NCI-H187 (cell line): ENCODE measurements around the gene IFI27L1.
"Not testable (repeated sequence)": the region's sequence is repeated elsewhere in the genome, so short reads cannot be mapped to it uniquely, and the experiment has no call there.

Experiments
- DNase-seq, 2 experiments: peaks; one replicate each; lab custom pipeline; 2025; lab: John Stamatoyannopoulos, UW

Gene IFI27L1

DNA sequence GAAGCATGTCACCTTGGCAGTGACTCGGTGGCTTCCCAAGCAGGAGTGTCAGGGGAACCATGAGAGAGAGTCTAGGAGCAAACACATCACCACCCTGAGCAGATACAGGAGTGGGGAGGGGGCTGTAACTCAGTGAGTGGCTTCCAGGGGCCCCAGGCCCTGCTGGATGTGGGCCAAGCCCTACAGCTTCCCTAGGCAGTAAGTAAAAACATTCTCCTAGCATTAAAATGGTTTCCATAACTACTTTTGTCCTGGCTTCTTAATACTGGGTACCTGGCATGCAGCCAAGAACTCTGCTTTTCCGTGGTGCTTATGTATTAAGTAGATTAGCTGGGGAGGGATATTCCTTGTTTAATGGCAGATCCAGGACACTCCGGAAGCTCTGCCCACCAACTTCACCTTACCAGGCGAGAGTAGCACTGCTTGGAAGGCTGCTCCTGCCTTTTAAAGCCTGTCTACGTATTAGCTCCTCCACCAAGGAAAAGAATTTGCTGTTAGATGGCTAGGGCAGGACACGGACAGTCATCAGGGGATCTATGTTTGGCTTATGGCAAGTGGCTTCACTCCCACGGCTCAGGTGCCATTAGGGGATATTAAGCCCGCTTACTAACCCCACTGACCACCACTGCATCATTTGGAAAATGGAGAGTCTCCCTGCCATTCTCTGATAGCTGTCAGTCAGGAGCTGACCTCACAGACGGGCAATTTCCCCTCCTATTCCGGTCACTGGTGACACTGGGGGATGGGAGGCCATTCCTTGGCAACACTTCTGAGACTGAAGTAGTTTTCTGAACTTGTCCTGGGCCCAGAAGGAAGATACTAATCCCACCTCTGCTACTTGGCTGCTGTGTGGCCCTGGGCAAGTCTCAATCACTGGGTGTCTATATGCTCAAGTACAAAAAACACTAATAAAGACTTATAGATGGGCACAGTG, 32.2 kb upstream of the IFI27L1 start:
- no peak for DNase-seq

- no peak for DNase-seq
Observed at GRCh38 chr14:94049625-94050023, 31.5 kb upstream of the IFI27L1 start.

DNA sequence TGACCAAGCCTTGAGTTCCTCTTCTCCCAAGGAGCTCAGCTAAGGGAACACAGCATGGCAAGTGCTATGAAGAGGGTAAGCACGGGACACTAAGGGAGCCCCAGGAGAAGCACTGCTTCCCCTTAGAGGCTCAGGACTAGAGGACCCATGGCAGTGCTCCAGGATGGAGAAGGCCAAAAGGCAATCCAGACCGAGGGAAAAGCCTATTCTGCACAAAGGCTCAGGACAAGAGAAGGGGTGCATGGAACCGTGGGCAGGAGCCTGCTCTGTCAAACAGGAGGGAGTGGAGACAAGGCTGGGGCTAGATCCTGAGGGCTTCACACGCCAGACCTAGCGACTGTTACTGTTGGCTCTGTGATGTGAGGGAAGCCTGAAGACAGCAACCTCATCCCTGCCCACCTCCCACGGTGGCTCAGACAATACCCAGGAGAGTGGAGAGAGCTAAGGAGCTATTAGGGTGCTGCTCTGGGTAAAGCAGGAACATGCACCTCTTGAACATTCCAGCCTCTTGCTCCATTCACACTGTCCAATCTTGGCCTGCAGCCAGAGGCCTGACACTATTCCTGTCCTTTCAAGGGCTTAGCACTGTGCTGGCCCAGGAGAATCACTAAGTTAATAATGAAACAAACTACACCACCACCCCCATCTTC, 30.8 kb upstream of the IFI27L1 start:
- no peak for DNase-seq

GRCh38 chr14:94051115-94051514, 30.0 kb upstream of the IFI27L1 start:
- no peak for DNase-seq

- no peak for DNase-seq
Observed at GRCh38 chr14:94051779-94052178, 29.3 kb upstream of the IFI27L1 start.

GRCh38 chr14:94052199-94052598, 28.9 kb upstream of the IFI27L1 start:
- no peak for DNase-seq

DNA sequence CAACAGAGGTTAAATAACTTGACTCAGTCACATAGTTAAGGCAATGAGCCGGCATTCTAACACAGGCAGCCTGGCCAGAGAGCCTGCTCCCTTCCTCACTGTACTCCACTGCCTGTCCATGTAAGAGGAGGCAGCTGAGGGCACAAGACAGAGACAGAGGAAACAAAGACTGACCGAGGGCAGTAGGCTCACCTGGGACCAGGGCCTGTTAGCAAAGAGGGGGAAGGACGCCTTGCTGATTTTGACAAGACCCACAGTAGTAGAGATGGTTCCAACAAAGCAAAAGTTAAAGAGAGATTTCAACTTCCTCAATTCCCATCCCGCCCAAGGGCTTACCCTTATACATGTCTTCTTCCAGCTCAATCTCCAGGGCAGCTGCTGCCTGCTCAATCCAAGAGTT, 28.4 kb upstream of the IFI27L1 start:
- no peak for DNase-seq

GRCh38 chr14:94054401-94054800, 26.7 kb upstream of the IFI27L1 start:
- no peak for DNase-seq

DNA sequence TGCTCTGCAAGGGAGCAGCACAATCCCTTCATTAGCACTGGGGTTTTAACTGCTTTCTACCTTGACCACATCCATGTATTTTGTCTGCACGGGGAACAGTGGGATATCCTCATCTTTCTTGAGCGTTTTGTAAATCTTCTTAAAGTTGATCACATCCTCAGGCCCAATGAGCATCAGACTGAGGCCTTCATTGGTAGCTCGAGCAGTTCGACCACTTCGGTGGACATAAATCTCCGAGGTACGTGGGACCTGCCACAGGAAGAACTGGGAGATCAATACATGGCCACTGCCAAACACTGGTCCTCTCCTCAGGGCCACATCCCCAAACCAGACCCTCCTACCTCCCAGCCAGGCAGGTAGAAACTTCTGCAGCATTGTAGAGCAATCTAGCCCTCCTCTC, 26.2 kb upstream of the IFI27L1 start:
- no peak for DNase-seq

DNA sequence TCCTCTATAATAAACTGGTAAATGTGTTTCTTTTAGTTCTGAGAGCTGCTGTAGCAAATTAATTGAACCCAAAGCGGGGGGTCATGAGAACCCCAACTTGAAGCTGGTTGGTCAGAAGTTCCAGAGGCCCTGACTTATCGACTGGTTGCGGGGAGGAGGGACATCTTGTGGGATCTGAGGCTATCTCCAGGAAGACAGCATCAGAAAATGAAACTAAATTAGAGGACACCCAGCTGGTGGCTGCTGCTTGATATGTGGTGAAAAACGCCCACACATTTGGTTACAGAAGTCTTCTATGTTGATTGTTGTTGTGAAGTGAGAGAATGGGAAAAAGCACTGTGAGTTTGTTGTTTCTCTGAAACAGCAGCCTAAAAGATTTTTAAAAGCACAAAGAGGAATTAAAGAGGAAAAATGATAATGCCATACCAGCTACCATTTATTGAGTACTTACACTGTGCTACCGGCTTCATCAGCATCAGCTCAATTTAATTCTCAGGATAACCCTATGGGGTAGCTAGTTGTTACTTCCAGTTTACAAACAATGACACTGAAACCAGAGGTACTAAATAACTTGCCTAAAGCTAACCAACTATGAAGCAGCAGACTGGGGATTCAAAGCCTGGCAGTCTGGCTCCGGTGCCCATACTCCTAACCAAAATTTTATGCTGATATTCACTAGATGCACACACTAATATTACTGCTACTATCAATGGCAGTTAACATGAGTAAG, 24.4 kb upstream of the IFI27L1 start:
- no peak for DNase-seq

DNA sequence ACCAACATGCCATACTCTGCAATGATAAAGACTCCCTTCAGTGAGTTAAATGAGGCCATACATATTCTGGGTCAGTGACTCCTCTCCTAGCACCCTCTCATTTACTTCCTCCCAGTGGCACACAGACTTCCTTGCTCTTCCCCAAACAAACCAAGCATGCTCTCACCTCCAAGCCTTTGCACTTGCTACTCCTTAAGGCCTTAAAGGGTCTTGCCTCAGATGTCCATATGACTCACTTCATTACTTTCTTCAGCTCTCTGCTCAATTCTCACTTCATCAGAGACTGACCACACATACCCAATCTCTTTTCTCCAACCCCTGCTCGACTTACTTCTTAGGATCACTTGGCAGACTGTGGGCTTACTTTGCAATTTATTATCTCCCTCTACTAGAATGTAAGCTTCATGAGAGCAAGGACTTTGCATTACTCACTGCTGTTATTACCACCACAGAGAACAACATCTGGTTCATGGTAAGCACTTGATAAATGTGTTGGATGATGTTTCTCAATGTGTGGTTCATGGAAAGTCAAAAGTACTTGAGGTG, 22.9 kb upstream of the IFI27L1 start:
- no peak for DNase-seq

- no peak for DNase-seq
Observed at GRCh38 chr14:94058674-94059138, 22.4 kb upstream of the IFI27L1 start.

GRCh38 chr14:94059998-94060397, 21.1 kb upstream of the IFI27L1 start:
- no peak for DNase-seq

DNA sequence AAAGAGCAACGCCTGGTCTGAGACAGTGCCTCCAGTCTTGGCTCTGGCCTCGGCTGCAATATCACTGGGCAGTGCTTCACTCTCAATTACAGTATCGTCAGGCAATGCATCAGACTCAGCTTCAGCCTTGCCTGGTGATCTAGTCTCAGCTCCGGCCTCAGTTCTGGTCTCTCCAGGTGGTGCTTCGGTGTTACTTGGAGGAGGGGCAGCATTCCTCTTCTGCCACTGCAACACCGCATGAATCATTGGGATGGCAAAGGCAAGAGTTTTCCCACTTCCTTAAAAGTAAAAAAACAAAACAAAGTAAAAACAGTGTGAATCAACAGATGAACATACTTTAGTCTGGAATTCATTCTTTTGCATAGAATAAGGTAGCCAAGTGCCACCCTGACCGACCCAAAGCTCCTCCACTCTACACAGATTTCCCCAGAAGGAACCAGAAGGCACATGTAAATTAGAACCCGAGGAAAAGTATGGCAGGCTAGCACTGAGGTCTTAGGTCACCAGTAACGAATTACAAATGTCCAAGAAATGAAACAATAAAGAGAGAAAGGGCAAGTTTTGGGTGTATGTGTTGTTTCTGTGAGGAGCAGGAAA, 18.7 kb upstream of the IFI27L1 start:
- no peak for DNase-seq

GRCh38 chr14:94066089-94066676, 14.9 kb upstream of the IFI27L1 start:
- DNase-seq: no peak

- DNase-seq: not testable (repeated sequence)
Observed at GRCh38 chr14:94072076-94072475, 9.0 kb upstream of the IFI27L1 start.

DNA sequence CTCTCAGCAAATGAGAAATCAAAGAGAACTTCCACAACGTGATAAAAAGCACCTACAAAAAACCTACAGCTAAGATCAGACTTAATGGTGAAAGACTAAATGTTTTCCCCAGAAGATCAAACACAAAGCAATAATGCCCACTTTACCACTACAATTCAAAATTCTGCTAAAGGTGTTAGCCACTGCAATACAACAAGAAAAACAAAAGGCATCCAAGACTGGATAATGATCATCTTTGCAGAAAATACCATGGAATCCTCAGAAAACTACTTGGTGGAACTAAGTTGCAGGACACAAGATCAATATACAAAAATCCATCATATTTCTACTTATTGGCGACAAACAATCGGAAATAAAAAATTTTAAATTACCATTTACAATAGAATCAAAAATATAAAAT, 6.6 kb upstream of the IFI27L1 start:
- DNase-seq: no peak

DNA sequence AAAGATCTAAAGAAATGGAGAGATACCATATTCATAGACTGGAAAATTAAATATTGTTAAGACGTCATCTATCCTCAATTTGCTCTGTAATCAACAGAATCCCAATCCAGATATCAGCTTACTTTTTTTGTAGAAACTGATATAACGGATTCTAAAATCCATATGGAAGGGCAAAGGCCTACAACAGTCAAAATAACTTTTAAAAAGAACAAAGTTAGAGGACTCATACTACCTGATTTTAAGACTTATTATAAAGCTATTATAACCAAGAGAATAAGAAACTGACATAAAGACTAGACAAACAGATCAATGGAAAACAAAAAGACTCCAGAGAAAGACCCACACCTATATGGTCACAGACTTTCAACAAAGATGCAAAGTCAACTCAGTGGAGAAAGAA, 6.1 kb upstream of the IFI27L1 start:
- no peak for DNase-seq

- DNase-seq: no peak
Observed at GRCh38 chr14:94077111-94077821, 3.8 kb upstream of the IFI27L1 start.

DNA sequence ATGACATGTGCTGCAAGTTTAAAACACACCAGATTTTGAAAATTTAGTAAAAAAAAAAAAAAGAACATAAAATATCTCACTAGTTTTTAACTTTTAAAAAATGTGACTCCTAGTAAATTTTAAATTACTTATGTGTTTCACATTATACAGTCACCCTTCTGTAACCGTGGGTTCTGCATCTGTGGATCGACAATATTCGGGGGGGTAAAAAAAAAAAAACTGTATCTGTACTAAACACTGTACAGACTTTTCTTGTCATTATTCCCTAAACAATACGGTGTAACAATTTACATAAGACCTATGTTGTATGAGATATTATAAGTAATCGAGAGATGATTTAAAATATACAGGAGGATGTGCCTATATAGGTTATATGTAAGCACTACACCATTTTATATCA, 3.3 kb upstream of the IFI27L1 start:
- no peak for DNase-seq
